Thymus (tissue), 14 donors: ENCODE measurements around the gene NAP1L2. TPM values are rescaled to one million over a fixed set of nuclear protein-coding genes. Genes with fewer than 3 reads are reported as not detected.

Experiments
- DNase-seq, 9 donors: peaks; one replicate each; pipeline ENCODE4 v3.0.0-alpha.2; 2013; ENCODE audit warnings: low spot score in 9 of 9, low read depth in 6 of 9, missing footprints in 1 of 9
- H3K27ac ChIP-seq, 2 donors: one replicate each; pipeline ENCODE4 v1.5.1; 2013; ENCODE audit warnings: control low read depth in 1 of 2, low read depth in 1 of 2, low read length in 1 of 2, mild to moderate bottlenecking in 1 of 2, moderate library complexity in 1 of 2
- H3K27me3 ChIP-seq, 2 donors: one replicate each; pipeline ENCODE4 v1.5.1; 2013; ENCODE audit warnings: low read length in 1 of 2; ENCODE audit not compliant: control insufficient read depth in 2 of 2, insufficient read depth in 1 of 2
- H3K36me3 ChIP-seq, 2 donors: one replicate each; pipeline ENCODE4 v1.5.1; 2013; ENCODE audit warnings: low read length in 1 of 2, mild to moderate bottlenecking in 1 of 2, moderate library complexity in 1 of 2; ENCODE audit not compliant: control insufficient read depth in 2 of 2, insufficient read depth in 2 of 2
- H3K4me1 ChIP-seq, 2 donors: one replicate each; pipeline ENCODE4 v1.5.1; 2013; ENCODE audit warnings: low read length in 2 of 2; ENCODE audit not compliant: control insufficient read depth in 2 of 2, insufficient read depth in 2 of 2
- H3K4me3 ChIP-seq, 2 donors: one replicate each; pipeline ENCODE4 v1.5.1; 2013; ENCODE audit warnings: low read length in 2 of 2, control low read depth in 1 of 2, mild to moderate bottlenecking in 1 of 2
- H3K9me3 ChIP-seq, 2 donors: one replicate each; pipeline ENCODE4 v1.5.1; 2013; ENCODE audit warnings: low read length in 1 of 2, mild to moderate bottlenecking in 1 of 2; ENCODE audit not compliant: control insufficient read depth in 2 of 2, insufficient read depth in 1 of 2
- WGBS: extraction: QIAGEN DNeasy Blood & Tissue Kit; methylation state at CpG from one replicate; pipeline ENCODE4 v1.1.7; 2013; 5-methylcytosine and 5-hydroxymethylcytosine counted together
- long read RNA-seq, 10 donors: transcript quantifications; one replicate each; lab custom pipeline, GENCODE V29; 2026
- polyA plus RNA-seq: library from polyadenylated mRNA; stranded (reverse); fragments of 200-250 nt; gene quantifications from one replicate; pipeline ENCODE4 v1.2.3, GENCODE V29; 2013
- total RNA-seq: library from RNA; stranded (reverse); fragments of 120-200 nt; gene quantifications from one replicate; pipeline ENCODE4 v1.2.4, GENCODE V29; 2013
- donor health status: healthy.

The NAP1L2 gene
- total RNA-seq = 1.6 TPM
- polyA plus RNA-seq = 3.2 TPM
- long read RNA-seq, donor 1 = 0 reads
- long read RNA-seq, donor 2 = 0 reads
- long read RNA-seq, donor 3, partial matches to known transcripts = 0 of 1 reads
- long read RNA-seq, donor 3, other reads (novel, unspliced or antisense) = 0 of 1 reads
- long read RNA-seq, donor 4 = 0 reads
- long read RNA-seq, donor 5, transcript NAP1L2-201 (1 exons, 2,550 nt) = major isoform, 7 of 7 reads
- long read RNA-seq, donor 5, partial matches to known transcripts = 0 of 7 reads
- long read RNA-seq, donor 5, other reads (novel, unspliced or antisense) = 0 of 7 reads
- long read RNA-seq, donor 6, partial matches to known transcripts = 0 of 1 reads
- long read RNA-seq, donor 6, other reads (novel, unspliced or antisense) = 0 of 1 reads
- long read RNA-seq, donor 7, partial matches to known transcripts = 0 of 4 reads
- long read RNA-seq, donor 7, other reads (novel, unspliced or antisense) = 0 of 4 reads
- long read RNA-seq, donor 8, partial matches to known transcripts = 0 of 1 reads
- long read RNA-seq, donor 8, other reads (novel, unspliced or antisense) = 0 of 1 reads
- long read RNA-seq, donor 9, partial matches to known transcripts = 0 of 1 reads
- long read RNA-seq, donor 9, other reads (novel, unspliced or antisense) = 0 of 1 reads
- long read RNA-seq, donor 10, partial matches to known transcripts = 0 of 1 reads
- long read RNA-seq, donor 10, other reads (novel, unspliced or antisense) = 0 of 1 reads

- Histone ChIP-seq H3K36me3 (no peaks in the 10 kb centered on the region), H3K4me1 (no peaks in the 10 kb centered on the region), H3K9me3 (no peaks in the 10 kb centered on the region), H3K27ac (no peak within 1 kb of the TSS), H3K4me3 (peak within 1 kb of the TSS in 1 of 2 donors; percentile 27), H3K27me3 (peaks cover 0 to 6% of the 10 kb centered on the region in 2 donors)
- DNase-seq = no peak
- WGBS = 4% methylated on average over 30 of the region's 30 CpGs
Measured at GRCh38 chrX:73214426-73215094, at the start of gene NAP1L2. Gene NAP1L2 (minus strand): TSS chrX:73214851. CDS start chrX:73214492, 359 bp downstream.

DNA sequence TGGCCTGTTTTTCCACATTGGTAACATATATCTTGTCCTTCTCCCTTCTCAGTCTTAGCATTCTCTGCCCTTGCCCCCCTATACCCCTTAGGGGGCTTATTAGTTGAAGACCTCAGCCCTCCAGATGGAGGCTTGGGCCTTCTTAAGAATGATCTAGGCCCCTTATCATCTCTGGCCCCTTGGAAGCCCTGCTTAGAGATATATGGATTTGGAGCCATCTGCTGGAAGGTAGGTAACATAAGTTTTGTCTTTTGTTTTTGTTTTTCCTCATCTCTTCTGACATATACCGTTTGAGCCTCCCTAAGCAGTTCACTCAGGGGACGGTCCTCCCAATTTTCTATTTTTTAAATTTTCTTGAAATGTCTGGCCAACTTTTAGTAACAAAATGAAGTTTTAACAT, 48.3 kb upstream of the NAP1L2 start:
- H3K27ac ChIP-seq = no peak overlapping the region
- H3K27me3 ChIP-seq = no peaks in the 10 kb centered on the region
- no peaks in the 10 kb centered on the region for H3K36me3 ChIP-seq
- no peaks in the 10 kb centered on the region for H3K4me1 ChIP-seq
- H3K4me3 ChIP-seq = no peak overlapping the region
- DNase-seq = peak in 1 of 9 donors; percentile 2
- WGBS = 46% methylated on average over 2 of the region's 2 CpGs
- H3K9me3 ChIP-seq = no peaks in the 10 kb centered on the region

GRCh38 chrX:73239242-73239641, 24.6 kb upstream of the NAP1L2 start:
- Histone ChIP-seq H3K4me3 (no peak overlapping the region), H3K9me3 (no peaks in the 10 kb centered on the region), H3K27ac (no peak overlapping the region), H3K4me1 (no peaks in the 10 kb centered on the region), H3K27me3 (no peaks in the 10 kb centered on the region), H3K36me3 (no peaks in the 10 kb centered on the region)
- DNase-seq = no peak
- 73% methylated on average over 5 of the region's 5 CpGs for WGBS

DNA sequence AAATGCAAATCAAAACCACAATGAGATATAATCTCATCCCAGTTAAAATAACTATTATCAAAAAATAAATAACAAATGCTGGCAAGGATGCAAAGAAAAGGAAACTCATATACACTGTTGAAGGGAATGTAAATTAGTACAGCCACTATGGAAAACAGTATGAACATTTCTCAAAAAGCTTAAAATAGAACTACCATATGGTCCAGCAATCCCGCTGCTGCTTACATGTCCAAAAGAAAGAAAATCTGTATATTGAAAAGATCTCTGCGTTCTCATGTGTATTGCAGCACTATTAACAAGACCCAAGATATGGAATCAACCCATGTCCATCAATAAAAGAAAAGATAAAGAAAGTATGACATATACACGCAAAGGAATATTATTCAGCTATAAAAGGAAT, 3.0 kb upstream of the NAP1L2 start:
- 87% methylated on average over 3 of the region's 3 CpGs for WGBS
- Histone ChIP-seq H3K4me3 (no peak overlapping the region), H3K27ac (no peak overlapping the region), H3K4me1 (no peaks in the 10 kb centered on the region), H3K36me3 (no peaks in the 10 kb centered on the region), H3K27me3 (peaks cover 0 to 6% of the 10 kb centered on the region in 2 donors), H3K9me3 (no peaks in the 10 kb centered on the region)
- no peak for DNase-seq

- Histone ChIP-seq H3K27ac (no peak overlapping the region), H3K36me3 (no peaks in the 10 kb centered on the region), H3K27me3 (peaks cover 0 to 6% of the 10 kb centered on the region in 2 donors), H3K4me3 (peak overlapping the region in 1 of 2 donors; percentile 27), H3K4me1 (no peaks in the 10 kb centered on the region), H3K9me3 (no peaks in the 10 kb centered on the region)
- no peak for DNase-seq
- 16% methylated on average over 8 of the region's 8 CpGs for WGBS
Measured at GRCh38 chrX:73215246-73215645, 595 bp upstream of the NAP1L2 start.

DNA sequence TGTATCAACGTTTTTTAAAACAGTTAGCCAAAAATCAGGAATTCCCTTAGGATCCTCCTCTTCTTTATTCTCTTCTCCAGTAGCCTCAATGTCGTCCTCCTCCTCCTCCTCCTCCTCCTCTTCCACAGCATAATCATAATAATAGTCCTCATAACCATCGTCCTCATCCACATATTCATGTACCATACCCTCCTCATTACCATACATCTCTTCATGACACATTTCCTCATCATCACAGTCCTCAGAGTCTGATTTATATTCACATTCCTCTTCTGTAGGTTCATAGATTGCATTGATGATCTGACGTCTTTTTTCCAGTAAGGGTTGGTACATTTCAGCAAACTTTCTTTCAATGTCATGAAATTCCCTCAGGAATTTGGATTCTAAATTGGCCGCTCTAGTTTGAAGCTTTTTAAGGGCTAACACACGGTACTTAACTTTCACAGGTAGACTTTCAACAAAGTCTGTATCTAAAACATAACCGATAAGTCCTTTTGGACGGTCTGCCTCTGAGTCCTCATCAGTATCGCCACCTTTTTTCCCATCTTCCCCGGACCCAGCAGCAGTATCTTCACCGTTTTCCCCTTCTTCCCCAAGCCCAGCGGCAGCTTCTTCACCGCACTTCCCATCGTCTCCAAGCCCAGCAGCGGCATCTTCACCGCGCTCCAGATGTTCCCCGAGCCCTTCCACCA, 771 bp downstream of the NAP1L2 start:
- WGBS = 7% methylated on average over 18 of the region's 18 CpGs
- Histone ChIP-seq H3K36me3 (no peaks in the 10 kb centered on the region), H3K4me3 (peak overlapping the region in 1 of 2 donors; percentile 27), H3K9me3 (no peaks in the 10 kb centered on the region), H3K4me1 (no peaks in the 10 kb centered on the region), H3K27ac (no peak overlapping the region), H3K27me3 (peaks cover 0 to 6% of the 10 kb centered on the region in 2 donors)
- DNase-seq = no peak

DNA sequence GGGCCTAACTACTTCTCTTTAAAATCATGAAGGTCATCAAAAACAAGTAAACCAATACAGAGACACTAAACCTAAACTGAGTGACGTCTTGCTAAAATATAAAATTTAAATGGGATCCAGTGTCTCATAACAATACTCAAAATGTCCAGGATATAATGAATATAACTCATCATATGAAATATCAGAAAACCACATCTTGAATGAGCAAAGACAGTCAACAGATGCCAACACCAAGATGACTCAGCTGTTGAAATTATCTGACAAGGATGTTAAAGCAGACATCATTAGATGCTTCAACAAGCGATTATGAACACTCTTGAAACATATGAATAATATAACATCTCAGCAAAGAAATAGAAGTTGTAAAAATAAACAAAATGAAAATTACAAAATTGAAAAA, 8.3 kb downstream of the NAP1L2 start:
- no peak for DNase-seq
- no peak overlapping the region for H3K4me3 ChIP-seq
- no peak overlapping the region for H3K27ac ChIP-seq
- 95% methylated on average over 2 of the region's 2 CpGs for WGBS
- H3K27me3 ChIP-seq = no peaks in the 10 kb centered on the region
- peaks cover 0 to 6% of the 10 kb centered on the region in 2 donors for H3K9me3 ChIP-seq
- H3K4me1 ChIP-seq = no peaks in the 10 kb centered on the region
- no peaks in the 10 kb centered on the region for H3K36me3 ChIP-seq

DNA sequence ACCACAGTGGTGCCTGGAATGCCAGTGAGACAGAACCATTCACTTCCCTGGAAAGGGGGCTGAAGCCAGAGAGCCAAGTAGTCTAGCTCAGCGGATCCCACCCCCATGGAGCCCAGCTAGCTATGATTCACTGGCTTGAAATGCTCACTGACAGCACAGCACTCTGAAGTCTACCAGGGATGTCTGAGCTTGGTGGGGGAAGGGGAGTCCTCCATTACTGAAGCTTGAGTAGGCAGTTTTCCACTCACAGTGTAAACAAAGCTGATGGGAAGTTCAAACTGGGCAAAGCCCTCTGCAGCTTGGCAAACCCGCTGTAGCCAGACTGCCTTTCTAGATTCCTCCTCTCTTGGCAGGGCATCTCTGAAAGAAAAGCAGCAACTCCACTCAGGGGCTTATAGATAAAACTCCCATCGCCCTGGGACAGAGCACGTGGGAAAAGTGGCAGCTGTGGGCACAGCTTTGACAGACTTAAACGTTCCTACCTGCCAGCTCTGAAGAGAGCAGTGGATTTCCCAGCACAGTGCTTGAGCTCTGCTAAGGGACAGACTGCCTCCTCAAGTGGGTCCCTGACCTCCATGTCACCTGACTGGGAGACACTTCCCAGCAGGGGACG, 32.0 kb downstream of the NAP1L2 start:
- Histone ChIP-seq H3K27ac (no peak overlapping the region), H3K4me1 (no peaks in the 10 kb centered on the region), H3K36me3 (no peaks in the 10 kb centered on the region), H3K4me3 (no peak overlapping the region), H3K9me3 (peaks cover 0 to 13% of the 10 kb centered on the region in 2 donors), H3K27me3 (no peaks in the 10 kb centered on the region)
- WGBS = 92% methylated on average over 6 of the region's 6 CpGs
- no peak for DNase-seq
